Measurements from ENCODE around the gene ITPR2. TPM values are rescaled to one million over a fixed set of nuclear protein-coding genes. Genes with fewer than 3 reads are reported as not detected.

ITPR2 gene
- total and polyA plus RNA-seq, 2 of the 8 experiments (the other 6 are each of a cell fraction or from before 2014, with no cell fraction given), result 4.1 to 48.3 TPM

DNA sequence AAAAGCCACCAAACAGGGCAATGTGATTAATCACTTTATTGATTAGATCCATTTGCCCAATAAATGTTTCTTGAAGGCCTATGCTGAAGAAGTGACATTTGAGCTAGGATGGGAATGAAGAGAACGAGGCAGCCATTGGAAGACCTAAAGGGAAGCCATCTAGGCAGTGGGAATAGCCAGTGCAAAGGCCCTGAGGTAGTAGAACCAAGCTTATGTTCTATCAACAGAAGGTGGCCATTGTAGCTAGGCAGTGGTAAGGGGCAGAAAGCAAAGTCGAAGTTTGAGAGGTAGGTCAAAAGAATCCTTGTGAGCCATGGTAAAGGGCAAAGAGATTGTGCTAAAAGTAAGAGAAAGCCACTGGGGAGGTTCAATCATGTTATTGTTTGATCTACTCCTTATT, 173.1 kb downstream of the ITPR2 start:
- TF ChIP-seq CEBPB (IDR thresholded peaks at IDR 0.05; ENCODE audit: low read depth, low read length) (no peak), KDM1A (IDR thresholded peaks at IDR 0.05; ENCODE audit: borderline replicate concordance, low read length) (peak; percentile 56), NANOG (IDR thresholded peaks at IDR 0.05; ENCODE audit: insufficient read depth, low read depth, low read length, poor library complexity, severe bottlenecking) (no peak), RNF2 (IDR thresholded peaks at IDR 0.05; ENCODE audit: borderline replicate concordance, low read depth, low read length, missing control alignments, poor library complexity, severe bottlenecking) (no peak)
- Histone ChIP-seq H2BK15ac (ENCODE audit: low read length) (no peak overlapping the region), H2BK20ac (ENCODE audit: low read length) (no peak overlapping the region), H3K56ac (replicated peaks; ENCODE audit: insufficient read length, low read depth, low read length) (no peak overlapping the region), H3K4ac (replicated peaks; ENCODE audit: insufficient read length, low read depth, low read length) (no peak overlapping the region), H2AK5ac (ENCODE audit: low read depth, low read length) (no peak overlapping the region), H3K9ac (replicated peaks in 1 of 4; ENCODE audit: extremely low read depth in 1 of 4, low read depth in 3 of 4, low read length in 3 of 4) (no peak overlapping the region), H2BK120ac (replicated peaks; ENCODE audit: low read depth, low read length) (no peak overlapping the region), H3K9me3 (ENCODE audit: insufficient read depth in 2 of 2, low read depth in 1 of 2, low read length in 1 of 2) (no peaks in the 10 kb centered on the region), H3K79me1 (ENCODE audit: low read depth, low read length) (no peaks in the 10 kb centered on the region; the same call in 1 of the 2 replicates), H3K27ac (ENCODE audit: low read depth, low read length) (no peak overlapping the region), H3K14ac (ENCODE audit: insufficient read length) (no peak overlapping the region), H3K27me3 (replicated peaks in 1 of 4; ENCODE audit: control insufficient read depth in 3 of 4, extremely low read depth in 1 of 4, insufficient read depth in 3 of 4, low read length in 3 of 4) (peaks cover 0 to 1% (median 0%) of the 10 kb centered on the region in 4 experiments; a peak in 1 of 7 replicates), H4K20me1 (replicated peaks in 1 of 2; ENCODE audit: control insufficient read depth in 1 of 2, insufficient read depth in 2 of 2, low read length in 2 of 2) (no peaks in the 10 kb centered on the region), H3K23ac (ENCODE audit: insufficient read length) (no peak overlapping the region), H3K36me3 (ENCODE audit: control insufficient read depth in 2 of 4, insufficient read depth in 4 of 4, low read length in 3 of 4) (peaks cover 0 to 21% (median 10%) of the 10 kb centered on the region in 4 experiments; a peak in 6 of 8 replicates), H4K91ac (replicated peaks; ENCODE audit: insufficient read length, low read length) (peak overlapping the region; percentile 52), H3K4me3 (ENCODE audit: extremely low read depth in 1 of 4, insufficient read depth in 2 of 4, low read depth in 3 of 4, low read length in 4 of 4) (no peak overlapping the region), H3K18ac (ENCODE audit: extremely low read depth, low read length) (no peak overlapping the region), H4K5ac (ENCODE audit: insufficient read length, low read depth, low read length) (no peak overlapping the region), H3K79me2 (ENCODE audit: control insufficient read depth in 1 of 2, insufficient read depth in 2 of 2, low read length in 2 of 2) (no peaks in the 10 kb centered on the region), H3K4me1 (replicated peaks in 1 of 4; ENCODE audit: control insufficient read depth in 3 of 4, insufficient read depth in 4 of 4, low read length in 3 of 4) (peaks cover 0 to 3% (median 1%) of the 10 kb centered on the region in 4 experiments; a peak in 2 of 7 replicates), H4K8ac (ENCODE audit: extremely low read depth, insufficient read depth, low read length) (no peak overlapping the region), H3K23me2 (ENCODE audit: low read depth, low read length) (no peaks in the 10 kb centered on the region), H2BK5ac (ENCODE audit: low read depth, low read length) (no peak overlapping the region), H3K4me2 (ENCODE audit: insufficient read depth in 1 of 2, low read depth in 2 of 2, low read length in 2 of 2) (no peak overlapping the region), H2AFZ (ENCODE audit: low read length) (no peak overlapping the region), H2BK12ac (ENCODE audit: low read depth, low read length) (no peak overlapping the region)
- 98% methylated on average over 2 of the region's 2 CpGs; no CpG with 5 or more reads in 1 of the 2 experiments for WGBS, 2 experiments (ENCODE audit: extremely low coverage in 1 of 2, insufficient coverage in 1 of 2, insufficient read length in 1 of 2, insufficient replicate concordance in 2 of 2, low coverage in 1 of 2, low lambda C conversion rate in 2 of 2, missing lambda C conversion rate in 1 of 2)
- FAIRE-seq, result no peak
- no peak for DNase-seq (ENCODE audit: low read depth in 1 of 2, low spot score in 2 of 2)
- ChIA-PET CTCF (ENCODE audit: partially characterized antibody) (interaction anchor here (0.7 to 1.2 kb wide), 2 partner anchors 46 to 108 kb away, joined by 3 read pairs; no protein-coding TSS in a partner anchor), POLR2A (ENCODE audit: partially characterized antibody) (no interaction called here)
